Medulla oblongata (tissue), 1 donor: ENCODE results near the gene DPP7.
"Not testable (repeated sequence)": the region's sequence is repeated elsewhere in the genome, so short reads cannot be mapped to it uniquely, and the experiment has no call there.

Experiments
- DNase-seq: peaks from one replicate; pipeline ENCODE4 v3.0.0-alpha.2; 2015; ENCODE audit errors: extremely low spot score

Gene DPP7

GRCh38 chr9:137070906-137071275 lies 43.6 kb downstream of the DPP7 start:
- DNase-seq, result peak; percentile 94

GRCh38 chr9:137070201-137070905 lies 44.2 kb downstream of the DPP7 start, which contains the start of gene SAPCD2:
Gene SAPCD2, minus strand, starts transcription at chr9:137070557. Its CDS starts 97 bp downstream, at chr9:137070460.
- DNase-seq, result peak; percentile 93

- DNase-seq, result no peak
These were observed 44.9 kb downstream of the DPP7 start for GRCh38 chr9:137069508-137070091.

GRCh38 chr9:137068539-137069507 lies 45.7 kb downstream of the DPP7 start:
- DNase-seq, result no peak

GRCh38 chr9:137067860-137068538 lies 46.5 kb downstream of the DPP7 start:
- DNase-seq, result peak; percentile 90

GRCh38 chr9:137066096-137066861 lies 48.3 kb downstream of the DPP7 start:
- DNase-seq, result no peak

- no peak for DNase-seq
These were observed 49.1 kb downstream of the DPP7 start for GRCh38 chr9:137065336-137065967.

GRCh38 chr9:137064880-137065164 lies 49.7 kb downstream of the DPP7 start:
- no peak for DNase-seq

- DNase-seq, result peak; percentile 51
These were observed 50.3 kb downstream of the DPP7 start for GRCh38 chr9:137064027-137064879.

GRCh38 chr9:137063311-137064026 lies 51.1 kb downstream of the DPP7 start:
- no peak for DNase-seq

- DNase-seq, result not testable (repeated sequence)
These were observed 51.7 kb downstream of the DPP7 start for GRCh38 chr9:137062798-137063197.

GRCh38 chr9:137062384-137062783 lies 52.1 kb downstream of the DPP7 start:
- no peak for DNase-seq
